Stimulated activated naive CD8-positive, alpha-beta T cell treated with anti-CD3 and anti-CD28 coated beads, Interleukin-15, Interleukin-2, amounts not matched to agents 100 U/mL and 50 U/mL, for 24 hours (primary cell): ENCODE results near the gene SMURF2.
"Not testable (repeated sequence)": the region's sequence is repeated elsewhere in the genome, so short reads cannot be mapped to it uniquely, and the experiment has no call there.

Experiments used
- ATAC-seq: fragments of 150-1000 bp; cut with Tn5 transposase; one replicate; pipeline ENCODE4 v1.10.0; 2021
- DNase-seq: peaks from one replicate; pipeline ENCODE4 v3.0.0; 2021

SMURF2 gene

GRCh38 chr17:64630309-64631223, 31.5 kb downstream of the SMURF2 start:
- ATAC-seq = no peak
- DNase-seq = no peak

GRCh38 chr17:64628641-64629040, 33.5 kb downstream of the SMURF2 start:
- ATAC-seq (peak; percentile 99), DNase-seq (no peak)

- ATAC-seq = no peak
These were observed 34.3 kb downstream of the SMURF2 start for GRCh38 chr17:64627797-64628196.

GRCh38 chr17:64626827-64627226, 35.3 kb downstream of the SMURF2 start:
- no peak for ATAC-seq

More at GRCh38 chr17:64627797-64628196, 34.3 kb downstream of the SMURF2 start:
- DNase-seq = no peak

GRCh38 chr17:64625541-64625940, 36.6 kb downstream of the SMURF2 start:
- DNase-seq (no peak), ATAC-seq (no peak)

More at GRCh38 chr17:64626827-64627226, 35.3 kb downstream of the SMURF2 start:
- DNase-seq = no peak

- DNase-seq = no peak
- ATAC-seq = no peak
These were observed 39.0 kb downstream of the SMURF2 start for GRCh38 chr17:64622931-64623654.

- ATAC-seq = no peak
- no peak for DNase-seq
These were observed 40.3 kb downstream of the SMURF2 start for GRCh38 chr17:64621772-64622171.

- DNase-seq (no peak), ATAC-seq (no peak)
These were observed 43.3 kb downstream of the SMURF2 start for GRCh38 chr17:64618848-64619247.

GRCh38 chr17:64617125-64617780, 44.9 kb downstream of the SMURF2 start:
- DNase-seq (no peak), ATAC-seq (no peak)

GRCh38 chr17:64615028-64615677, 47.0 kb downstream of the SMURF2 start:
- DNase-seq (no peak), ATAC-seq (no peak)

GRCh38 chr17:64614266-64615027, 47.7 kb downstream of the SMURF2 start:
- ATAC-seq = no peak
- no peak for DNase-seq

- DNase-seq (no peak), ATAC-seq (no peak)
These were observed 50.7 kb downstream of the SMURF2 start for GRCh38 chr17:64611369-64611768.

- ATAC-seq, DNase-seq: not testable (repeated sequence)
These were observed 51.9 kb downstream of the SMURF2 start for GRCh38 chr17:64610244-64610643.

GRCh38 chr17:64608571-64608981, 53.5 kb downstream of the SMURF2 start:
- DNase-seq = no peak
- peak; percentile 86 for ATAC-seq

- ATAC-seq (no peak), DNase-seq (no peak)
These were observed 54.1 kb downstream of the SMURF2 start for GRCh38 chr17:64607862-64608565.

GRCh38 chr17:64604532-64604931, 57.6 kb downstream of the SMURF2 start:
- ATAC-seq = not testable (repeated sequence)

GRCh38 chr17:64603987-64604386, 58.1 kb downstream of the SMURF2 start:
- no peak for ATAC-seq
- no peak for DNase-seq

More at GRCh38 chr17:64604532-64604931, 57.6 kb downstream of the SMURF2 start:
- DNase-seq = not testable (repeated sequence)

GRCh38 chr17:64599827-64600226, 62.3 kb downstream of the SMURF2 start:
- DNase-seq (no peak), ATAC-seq (no peak)

GRCh38 chr17:64599187-64599676, 62.9 kb downstream of the SMURF2 start:
- ATAC-seq = peak; percentile 99
- peak; percentile 63 for DNase-seq

GRCh38 chr17:64598672-64599071, 63.4 kb downstream of the SMURF2 start:
- ATAC-seq (no peak), DNase-seq (no peak)
